Brain pericyte (primary cell): ENCODE data around the gene CCNB1IP1.
"Not testable (repeated sequence)": the region's sequence is repeated elsewhere in the genome, so short reads cannot be mapped to it uniquely, and the experiment has no call there.

Experiments used
- DNase-seq: peaks from one replicate; pipeline ENCODE4 v3.0.0-alpha.2; 2012; ENCODE audit warnings: low read depth, low spot score

CCNB1IP1 gene

GRCh38 chr14:20333494-20333841 lies 389 bp upstream of the CCNB1IP1 start:
- DNase-seq: no peak

GRCh38 chr14:20332431-20332787 lies 670 bp downstream of the CCNB1IP1 start:
- DNase-seq: no peak

- no peak for DNase-seq
Measured at GRCh38 chr14:20331053-20331613, 1.9 kb downstream of the CCNB1IP1 start.

GRCh38 chr14:20329355-20329754 lies 3.7 kb downstream of the CCNB1IP1 start:
- DNase-seq: no peak

- no peak for DNase-seq
Measured at GRCh38 chr14:20328705-20329104, 4.4 kb downstream of the CCNB1IP1 start.

- no peak for DNase-seq
Measured at GRCh38 chr14:20327005-20327869, 5.8 kb downstream of the CCNB1IP1 start.

GRCh38 chr14:20317720-20318119 lies 15.4 kb downstream of the CCNB1IP1 start:
- DNase-seq: no peak

GRCh38 chr14:20314026-20314425 lies 19.1 kb downstream of the CCNB1IP1 start:
- DNase-seq: no peak

- DNase-seq: no peak
Measured at GRCh38 chr14:20306079-20306423, 27.0 kb downstream of the CCNB1IP1 start.

GRCh38 chr14:20305265-20306078 lies 27.6 kb downstream of the CCNB1IP1 start, which contains the start of gene TTC5:
Gene TTC5 (minus strand): TSS chr14:20305951. CDS start chr14:20305937, 14 bp downstream.
- peak; percentile 78 for DNase-seq

- no peak for DNase-seq
Measured at GRCh38 chr14:20302042-20302755, 30.9 kb downstream of the CCNB1IP1 start.

- DNase-seq: no peak
Measured at GRCh38 chr14:20295067-20295466, 38.0 kb downstream of the CCNB1IP1 start.

GRCh38 chr14:20294636-20295035 lies 38.4 kb downstream of the CCNB1IP1 start:
- DNase-seq: no peak

GRCh38 chr14:20281998-20282397 lies 51.1 kb downstream of the CCNB1IP1 start:
- DNase-seq: not testable (repeated sequence)

GRCh38 chr14:20280265-20280664 lies 52.8 kb downstream of the CCNB1IP1 start:
- not testable (repeated sequence) for DNase-seq

GRCh38 chr14:20278414-20278813 lies 54.7 kb downstream of the CCNB1IP1 start:
- no peak for DNase-seq

- no peak for DNase-seq
Measured at GRCh38 chr14:20277409-20277808, 55.7 kb downstream of the CCNB1IP1 start.

- DNase-seq: no peak
Measured at GRCh38 chr14:20274062-20274461, 59.0 kb downstream of the CCNB1IP1 start.

GRCh38 chr14:20264361-20264760 lies 68.7 kb downstream of the CCNB1IP1 start:
- DNase-seq: not testable (repeated sequence)

GRCh38 chr14:20262642-20263128 lies 70.4 kb downstream of the CCNB1IP1 start:
- no peak for DNase-seq
